Cardiac muscle cell (in vitro differentiated cells and primary cell): ENCODE results near the gene OBSL1. TPM values are rescaled to one million over a fixed set of nuclear protein-coding genes. Genes with fewer than 3 reads are reported as not detected.

Experiments
- DNase-seq, 2 donors: peaks; one replicate each; pipeline versions ENCODE4 v3.0.0 to v3.0.0-alpha.2; 2010 to 2017; ENCODE audit warnings: low read depth in 1 of 2, low spot score in 1 of 2
- H3K27ac ChIP-seq: fragments of 200-600 bp; sonication (generic); 2 replicates; pipeline ENCODE4 v1.5.1; 2016
- H3K27me3 ChIP-seq: fragments of 200-600 bp; sonication (generic); 2 replicates; pipeline ENCODE4 v1.6.0; 2016; ENCODE audit warnings: control low read depth
- H3K36me3 ChIP-seq: fragments of 200-600 bp; sonication (generic); 2 replicates; pipeline ENCODE4 v1.5.1; 2016; ENCODE audit warnings: control low read depth
- H3K4me1 ChIP-seq: fragments of 200-600 bp; sonication (generic); 2 replicates; pipeline ENCODE4 v1.8.1; 2017; ENCODE audit warnings: low read depth, mild to moderate bottlenecking, mixed run types
- H3K4me3 ChIP-seq: fragments of 200-600 bp; sonication (generic); 2 replicates; pipeline ENCODE4 v1.5.1; 2016; ENCODE audit warnings: mild to moderate bottlenecking
- H3K9me3 ChIP-seq: fragments of 200-600 bp; sonication (generic); 2 replicates; pipeline ENCODE4 v1.5.1; 2017; ENCODE audit warnings: low read depth, mild to moderate bottlenecking, control low read depth
- CTCF ChIP-seq: IDR thresholded peaks from 2 replicates; pipeline ENCODE4 v1.5.1; 2012; ENCODE audit warnings: low read depth, mild to moderate bottlenecking, low read length
- polyA plus RNA-seq: library from polyadenylated mRNA; unstranded; fragments of >200 nt; fragmentation: Nextera tagmentation; extraction: Ambion mirVana; gene quantifications from 2 replicates; pipeline ENCODE4 v1.2.1, GENCODE V29; 2016
- total RNA-seq: library from RNA; depleted of rRNA; stranded (reverse); fragments of >200 nt; gene quantifications from 2 replicates; pipeline ENCODE4 v1.2.3, GENCODE V29; 2016

OBSL1 gene
- total and polyA plus RNA-seq, 2 experiments from 2014 or later, result 276 to 746 TPM

DNA sequence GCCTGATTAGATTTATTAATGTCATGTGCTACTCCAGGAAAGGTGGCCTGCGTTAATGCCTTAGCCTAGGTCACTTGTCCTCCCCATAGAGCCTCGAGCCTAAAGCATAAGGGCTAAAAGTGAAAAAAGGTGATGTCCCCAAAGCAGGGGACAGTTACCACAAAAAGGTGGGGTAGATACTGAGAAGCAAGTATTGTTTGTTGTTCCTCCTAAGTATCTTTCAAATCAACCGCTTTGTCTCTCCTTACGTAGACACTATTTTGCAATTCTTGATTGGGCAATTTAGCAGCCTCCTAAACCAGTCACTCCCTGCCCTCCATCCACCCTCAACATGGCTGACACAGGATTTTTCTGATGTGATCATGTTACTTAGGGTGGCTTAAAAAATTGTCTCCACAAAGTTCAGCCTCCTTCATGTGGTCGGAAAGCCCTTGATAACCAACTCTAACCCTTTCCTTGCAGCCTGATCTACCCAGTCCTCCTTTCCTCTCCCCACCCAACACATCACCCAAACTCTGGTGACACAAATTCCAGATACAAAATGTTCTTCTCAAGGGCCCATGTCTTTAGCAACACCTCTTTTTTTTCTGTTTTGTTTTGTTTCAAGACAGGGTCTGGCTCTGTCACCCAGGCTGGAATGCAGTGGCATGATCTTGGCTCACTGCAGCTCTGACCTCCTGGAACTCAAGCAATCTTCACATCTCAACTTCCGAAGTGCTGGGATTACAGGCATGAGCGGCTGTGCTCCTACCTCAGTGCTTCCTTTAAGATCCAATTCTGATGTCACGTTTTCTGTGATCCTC lies 7.7 kb upstream of the OBSL1 start:
- no peak overlapping the region for H3K4me3 ChIP-seq
- no peaks in the 10 kb centered on the region for H3K9me3 ChIP-seq
- no peaks in the 10 kb centered on the region for H3K27me3 ChIP-seq
- TF ChIP-seq CTCF, result no peak
- H3K4me1 ChIP-seq, result peaks cover 50% of the 10 kb centered on the region
- peak in 1 of 2 donors; percentile 85 for DNase-seq
- H3K36me3 ChIP-seq, result no peaks in the 10 kb centered on the region
- peak overlapping the region; percentile 32 for H3K27ac ChIP-seq

DNA sequence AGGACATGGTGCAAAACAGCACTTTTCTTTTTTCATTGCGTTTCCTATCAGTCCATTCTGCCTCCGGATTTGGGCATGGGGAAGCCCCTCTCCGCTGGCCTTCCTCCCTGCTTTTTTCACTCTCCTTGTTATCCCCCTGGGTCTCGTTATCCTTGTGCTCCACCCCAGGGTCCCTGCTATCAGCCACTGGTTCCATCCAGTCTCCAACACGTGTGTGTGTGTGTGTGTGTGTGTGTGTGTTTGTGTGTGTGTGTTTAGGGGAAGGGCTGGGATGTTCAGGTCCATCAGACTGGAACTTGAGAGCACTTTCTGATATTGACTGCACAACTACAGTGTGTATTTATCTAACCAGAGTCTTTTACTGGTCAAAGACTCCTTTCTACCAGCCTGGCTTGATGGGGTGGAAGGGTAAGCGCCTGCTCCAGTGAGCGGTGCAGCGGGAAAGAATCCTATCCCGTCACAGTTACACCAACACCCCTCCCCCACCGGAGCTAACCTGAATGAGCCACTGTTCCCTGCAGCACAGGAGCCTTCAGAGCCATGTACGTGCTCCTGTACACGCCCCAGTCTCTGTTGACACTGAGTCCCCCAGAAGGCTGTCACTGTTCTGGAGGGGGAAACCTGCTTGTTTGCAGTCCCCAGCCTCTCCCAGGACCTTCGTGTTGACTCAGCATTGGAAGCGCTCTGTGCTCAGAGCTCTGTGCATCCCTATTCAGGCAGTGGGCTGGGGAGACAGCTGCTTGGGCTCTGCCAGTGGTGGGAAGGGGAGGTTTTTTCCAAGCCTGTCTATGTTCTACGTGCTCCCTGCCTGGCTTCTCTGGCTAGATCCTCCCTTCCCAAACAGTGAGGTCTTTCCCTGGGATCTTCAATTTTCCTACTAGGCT lies 5.4 kb upstream of the OBSL1 start:
- H3K27ac ChIP-seq, result peak overlapping the region; percentile 52
- no peak for TF ChIP-seq CTCF
- H3K4me3 ChIP-seq, result no peak overlapping the region

DNA sequence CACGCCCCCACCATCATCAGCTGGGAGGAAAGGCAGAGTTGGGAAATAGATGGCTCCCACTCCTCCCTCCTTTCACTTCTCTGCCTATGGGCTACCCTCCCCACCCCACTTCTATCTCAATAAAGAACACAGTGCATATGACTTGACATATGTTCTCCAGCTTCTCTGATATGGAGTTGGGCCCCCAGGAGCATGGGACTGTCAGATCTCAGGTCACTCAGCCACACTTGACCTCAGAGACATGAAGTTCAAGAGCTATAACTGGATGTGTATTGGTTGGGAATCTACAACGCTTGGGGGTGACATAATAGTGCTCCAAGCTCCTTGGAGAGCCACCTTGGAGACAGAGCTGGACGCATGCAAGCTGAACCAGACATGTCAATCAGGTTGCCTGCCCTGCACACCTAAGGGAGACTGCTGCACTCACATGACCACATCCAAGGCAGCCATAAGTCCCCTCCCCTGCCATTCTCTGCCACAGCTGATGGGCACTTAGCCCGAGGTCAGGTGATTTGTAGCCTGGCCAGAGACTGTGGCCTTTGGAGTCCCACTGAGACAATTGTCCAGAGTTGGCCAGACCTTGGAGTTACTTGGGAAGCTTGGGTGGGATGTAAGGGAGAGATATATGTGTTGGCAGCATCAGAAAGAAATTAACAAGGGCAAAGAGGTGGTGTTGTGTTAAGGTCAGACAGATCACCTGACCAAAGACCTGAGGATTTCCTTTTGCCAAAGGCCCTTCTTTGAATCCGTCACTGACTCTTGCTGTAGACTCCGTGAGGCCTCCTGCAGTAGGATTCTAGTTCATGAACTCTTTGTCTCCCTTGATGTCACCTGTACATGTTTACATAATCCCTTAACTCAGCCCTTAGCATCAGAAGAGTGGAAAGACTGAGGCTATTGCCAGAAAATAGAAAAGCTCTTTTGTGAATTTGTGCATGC lies 4.5 kb upstream of the OBSL1 start:
- Histone ChIP-seq H3K9me3 (no peaks in the 10 kb centered on the region), H3K27ac (peak overlapping the region; percentile 52)
- TF ChIP-seq CTCF, result no peak

More for the DNA sequence above, 5.4 kb upstream of the OBSL1 start:
- Histone ChIP-seq H3K27me3 (no peaks in the 10 kb centered on the region), H3K9me3 (no peaks in the 10 kb centered on the region), H3K36me3 (no peaks in the 10 kb centered on the region), H3K4me1 (peaks cover 63% of the 10 kb centered on the region)
- peak in 1 of 2 donors; percentile 84 for DNase-seq

GRCh38 chr2:219574484-219575311 lies 3.4 kb upstream of the OBSL1 start:
- no peak for TF ChIP-seq CTCF
- DNase-seq, result no peak
- H3K4me1 ChIP-seq, result peaks cover 67% of the 10 kb centered on the region
- no peaks in the 10 kb centered on the region for H3K9me3 ChIP-seq
- no peak overlapping the region for H3K4me3 ChIP-seq
- H3K36me3 ChIP-seq, result peaks cover 3% of the 10 kb centered on the region
- no peaks in the 10 kb centered on the region for H3K27me3 ChIP-seq
- H3K27ac ChIP-seq, result peak overlapping the region; percentile 52

More for the DNA sequence above, 4.5 kb upstream of the OBSL1 start:
- H3K27me3 ChIP-seq, result no peaks in the 10 kb centered on the region
- H3K4me3 ChIP-seq, result no peak overlapping the region
- peaks cover 63% of the 10 kb centered on the region for H3K4me1 ChIP-seq
- H3K36me3 ChIP-seq, result no peaks in the 10 kb centered on the region
- peak in 1 of 2 donors; percentile 61 for DNase-seq
